PC-9 (cell line): ENCODE data around the gene TRIB2.

Experiments used
- EZH2 ChIP-seq: fragments of 200-600 bp; sonication (generic); IDR thresholded peaks from 2 replicates; pipeline ENCODE4 v1.8.0; 2017; ENCODE audit warnings: antibody characterized with exemption, low read depth
- TF ChIP-seq, protein P1 (sequence below): fragments of 200-600 bp; sonication (generic); conservative IDR thresholded peaks from 2 replicates; pipeline ENCODE4 v1.6.1; 2017; ENCODE audit warnings: mixed run types, antibody characterized with exemption, mild to moderate bottlenecking, moderate library complexity

GRCh38 chr2:12767996-12768624 is 51.4 kb downstream of the TRIB2 start:
- TF ChIP-seq, protein P1, sequence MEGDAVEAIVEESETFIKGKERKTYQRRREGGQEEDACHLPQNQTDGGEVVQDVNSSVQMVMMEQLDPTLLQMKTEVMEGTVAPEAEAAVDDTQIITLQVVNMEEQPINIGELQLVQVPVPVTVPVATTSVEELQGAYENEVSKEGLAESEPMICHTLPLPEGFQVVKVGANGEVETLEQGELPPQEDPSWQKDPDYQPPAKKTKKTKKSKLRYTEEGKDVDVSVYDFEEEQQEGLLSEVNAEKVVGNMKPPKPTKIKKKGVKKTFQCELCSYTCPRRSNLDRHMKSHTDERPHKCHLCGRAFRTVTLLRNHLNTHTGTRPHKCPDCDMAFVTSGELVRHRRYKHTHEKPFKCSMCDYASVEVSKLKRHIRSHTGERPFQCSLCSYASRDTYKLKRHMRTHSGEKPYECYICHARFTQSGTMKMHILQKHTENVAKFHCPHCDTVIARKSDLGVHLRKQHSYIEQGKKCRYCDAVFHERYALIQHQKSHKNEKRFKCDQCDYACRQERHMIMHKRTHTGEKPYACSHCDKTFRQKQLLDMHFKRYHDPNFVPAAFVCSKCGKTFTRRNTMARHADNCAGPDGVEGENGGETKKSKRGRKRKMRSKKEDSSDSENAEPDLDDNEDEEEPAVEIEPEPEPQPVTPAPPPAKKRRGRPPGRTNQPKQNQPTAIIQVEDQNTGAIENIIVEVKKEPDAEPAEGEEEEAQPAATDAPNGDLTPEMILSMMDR = no peak
- TF ChIP-seq EZH2 = no peak
